H9 (cell line): Measurements from ENCODE around the gene RNF111. TPM values are rescaled to one million over a fixed set of nuclear protein-coding genes. Genes with fewer than 3 reads are reported as not detected.

Experiments
- DNase-seq: peaks from one replicate; pipeline ENCODE4 v3.0.0-alpha.2; 2017
- H2AFZ ChIP-seq: one replicate; pipeline ENCODE4 v1.6.1; 2013; ENCODE audit warnings: mild to moderate bottlenecking, low read length, control low read depth, moderate library complexity
- H2AK5ac ChIP-seq: 2 replicates; pipeline ENCODE4 v1.6.1; 2013; ENCODE audit warnings: low read length, control low read depth, mixed read lengths; ENCODE audit not compliant: insufficient read length
- H2BK120ac ChIP-seq: one replicate; pipeline ENCODE4 v1.6.1; 2013; ENCODE audit warnings: low read depth, mild to moderate bottlenecking, low read length, control low read depth, inconsistent platforms; ENCODE audit not compliant: poor library complexity, severe bottlenecking
- H2BK12ac ChIP-seq: 2 replicates; pipeline ENCODE4 v1.6.1; 2013; ENCODE audit warnings: low read length, control low read depth, mixed read lengths, low read depth; ENCODE audit not compliant: insufficient read length
- H2BK15ac ChIP-seq: 2 replicates; pipeline ENCODE4 v1.6.1; 2013; ENCODE audit warnings: low read depth, low read length, control low read depth
- H2BK20ac ChIP-seq: one replicate; pipeline ENCODE4 v1.6.1; 2013; ENCODE audit warnings: low read depth, mild to moderate bottlenecking, low read length, control low read depth, inconsistent platforms; ENCODE audit not compliant: poor library complexity, severe bottlenecking
- H2BK5ac ChIP-seq: 2 replicates; pipeline ENCODE4 v1.6.1; 2013; ENCODE audit warnings: low read length, control low read depth, mixed read lengths; ENCODE audit not compliant: insufficient read length
- H3K14ac ChIP-seq: 2 replicates; pipeline ENCODE4 v1.6.1; 2013; ENCODE audit warnings: low read length, control low read depth; ENCODE audit not compliant: insufficient read depth
- H3K18ac ChIP-seq: 2 replicates; pipeline ENCODE4 v1.6.1; 2013; ENCODE audit warnings: low read depth, mild to moderate bottlenecking, mixed read lengths, low read length, control low read depth; ENCODE audit not compliant: insufficient read length
- H3K23ac ChIP-seq: 2 replicates; pipeline ENCODE4 v1.6.1; 2013; ENCODE audit warnings: low read length, control low read depth, mixed read lengths, low read depth; ENCODE audit not compliant: insufficient read length
- H3K23me2 ChIP-seq: 2 replicates; pipeline ENCODE4 v1.6.1; 2013; ENCODE audit warnings: low read depth, mild to moderate bottlenecking, mixed read lengths, low read length, control low read depth; ENCODE audit not compliant: insufficient read length, poor library complexity, severe bottlenecking
- H3K27ac ChIP-seq: 2 replicates; pipeline ENCODE4 v1.5.1; 2013; ENCODE audit warnings: low read length, control low read depth, mixed read lengths, low read depth; ENCODE audit not compliant: insufficient read length
- H3K27me3 ChIP-seq: 2 replicates; pipeline ENCODE4 v1.6.1; 2013; ENCODE audit warnings: low read length, control low read depth, inconsistent platforms; ENCODE audit not compliant: insufficient read depth
- H3K4ac ChIP-seq: 2 replicates; pipeline ENCODE4 v1.6.1; 2013; ENCODE audit warnings: low read depth, mild to moderate bottlenecking, control low read depth, inconsistent platforms, low read length, moderate library complexity
- H3K4me1 ChIP-seq: 2 replicates; pipeline ENCODE4 v1.6.1; 2013; ENCODE audit warnings: low read length, control low read depth, inconsistent platforms; ENCODE audit not compliant: insufficient read depth
- H3K4me2 ChIP-seq: 2 replicates; pipeline ENCODE4 v1.6.1; 2013; ENCODE audit warnings: low read length, control low read depth, mixed read lengths; ENCODE audit not compliant: insufficient read length, insufficient read depth
- H3K56ac ChIP-seq: 2 replicates; pipeline ENCODE4 v1.6.1; 2013; ENCODE audit warnings: low read depth, mild to moderate bottlenecking, mixed read lengths, low read length, control low read depth; ENCODE audit not compliant: insufficient read length
- H3K79me1 ChIP-seq: 2 replicates; pipeline ENCODE4 v1.6.1; 2013; ENCODE audit warnings: low read depth, mild to moderate bottlenecking, moderate library complexity, low read length, control low read depth, inconsistent platforms; ENCODE audit not compliant: insufficient read depth, poor library complexity, severe bottlenecking
- H3K79me2 ChIP-seq: 2 replicates; pipeline ENCODE4 v1.6.1; 2013; ENCODE audit warnings: low read length, control low read depth, inconsistent platforms; ENCODE audit not compliant: insufficient read depth
- H3K9ac ChIP-seq: 2 replicates; pipeline ENCODE4 v1.6.1; 2013; ENCODE audit warnings: low read length, control low read depth, mixed read lengths; ENCODE audit not compliant: insufficient read length; ENCODE audit errors: extremely low read depth
- H3K9me3 ChIP-seq: one replicate; pipeline ENCODE4 v1.6.1; 2013; ENCODE audit warnings: low read depth, low read length, inconsistent platforms; ENCODE audit not compliant: control insufficient read depth
- H3T11ph ChIP-seq: one replicate; pipeline ENCODE4 v1.6.1; 2013; ENCODE audit warnings: mild to moderate bottlenecking, low read length, control low read depth, inconsistent platforms
- H4K20me1 ChIP-seq: one replicate; pipeline ENCODE4 v1.6.1; 2013; ENCODE audit not compliant: control insufficient read depth, insufficient read length, insufficient read depth
- H4K5ac ChIP-seq: 2 replicates; pipeline ENCODE4 v1.6.1; 2013; ENCODE audit warnings: low read depth, mild to moderate bottlenecking, mixed read lengths, low read length, control low read depth; ENCODE audit not compliant: insufficient read length
- H4K8ac ChIP-seq: replicated peaks from 2 replicates; pipeline ENCODE4 v1.6.1; 2013; ENCODE audit warnings: low read length, control low read depth, mixed read lengths, low read depth; ENCODE audit not compliant: insufficient read length
- H4K91ac ChIP-seq: 2 replicates; pipeline ENCODE4 v1.6.1; 2013; ENCODE audit warnings: low read depth, mild to moderate bottlenecking, moderate library complexity, mixed read lengths, low read length, control low read depth; ENCODE audit not compliant: insufficient read length
- H3K27ac Mint-ChIP-seq, 3 experiments: 2 replicates in 2 of 3; 3 replicates in 1 of 3; pipeline ENCODE4 v1.8.0; 2020 to 2021; ENCODE audit warnings: mixed read lengths in 3 of 3, mild to moderate bottlenecking in 1 of 3, moderate library complexity in 1 of 3
- H3K27me3 Mint-ChIP-seq: 2 replicates; pipeline ENCODE4 v1.8.0; 2021; ENCODE audit warnings: low read depth, mild to moderate bottlenecking, moderate library complexity, mixed read lengths
- H3K36me3 Mint-ChIP-seq, 3 experiments: 2 replicates in 2 of 3; 3 replicates in 1 of 3; pipeline ENCODE4 v1.8.0; 2020 to 2021; ENCODE audit warnings: low read depth in 3 of 3, mixed read lengths in 3 of 3; ENCODE audit not compliant: insufficient read depth in 1 of 3
- H3K4me1 Mint-ChIP-seq, 2 experiments: 2 replicates each; pipeline ENCODE4 v1.8.0; 2020; ENCODE audit warnings: mixed read lengths in 2 of 2
- H3K4me3 Mint-ChIP-seq, 2 experiments: 2 replicates in 1 of 2; 3 replicates in 1 of 2; pipeline ENCODE4 v1.8.0; 2020 to 2021; ENCODE audit warnings: mild to moderate bottlenecking in 2 of 2, mixed read lengths in 2 of 2, moderate library complexity in 1 of 2
- H3K9me3 Mint-ChIP-seq, 2 experiments: 2 replicates in 1 of 2; 3 replicates in 1 of 2; pipeline ENCODE4 v1.8.0; 2020; ENCODE audit warnings: mild to moderate bottlenecking in 2 of 2, mixed read lengths in 2 of 2, moderate library complexity in 1 of 2
- WGBS: extraction: QIAGEN DNeasy Blood & Tissue Kit; methylation state at CpG from one replicate; pipeline ENCODE4 v1.1.7; 2013; ENCODE audit warnings: missing lambda C conversion rate, low lambda C conversion rate, mixed read lengths; ENCODE audit not compliant: insufficient read length; ENCODE audit errors: extremely low coverage; 5-methylcytosine and 5-hydroxymethylcytosine counted together
- total RNA-seq: library from RNA; stranded (reverse); gene quantifications from 2 replicates; pipeline ENCODE4 v1.2.1, GENCODE V29; 2021
- TF ChIP-seq, protein P1 (sequence below): fragments of 200-600 bp; sonication (generic); conservative IDR thresholded peaks from 3 replicates; pipeline ENCODE4 v1.8.0; 2021; ENCODE audit warnings: antibody characterized with exemption, mild to moderate bottlenecking

The RNF111 gene
- total RNA-seq, 1 experiment from 2014 or later, result 28.0 TPM

DNA sequence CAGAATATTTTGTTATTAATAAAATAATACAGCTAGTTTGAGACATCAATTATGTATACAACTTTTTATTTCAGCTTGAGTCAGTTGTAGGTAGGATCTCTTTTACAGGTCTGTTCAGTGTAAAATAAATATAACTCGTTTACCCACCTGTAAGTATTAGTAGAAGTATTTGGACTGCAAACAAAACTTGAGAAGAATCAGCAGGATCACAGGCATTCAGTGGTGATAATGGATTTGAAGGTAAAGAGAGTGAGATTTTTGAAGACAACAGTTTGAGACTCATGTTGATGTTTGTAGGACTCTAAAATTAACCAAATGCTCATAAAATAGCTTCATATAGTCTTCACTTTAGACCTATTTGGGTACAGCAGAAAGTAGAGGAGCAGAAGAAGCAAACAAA lies 82.0 kb downstream of the RNF111 start:
- Mint-ChIP-seq H3K27ac (no peak overlapping the region), H3K4me3 (no peak overlapping the region), H3K36me3 (peaks cover 42 to 70% (median 58%) of the 10 kb centered on the region in 3 experiments), H3K9me3 (peaks cover 4 to 5% of the 10 kb centered on the region in 2 experiments; a peak in 3 of 5 replicates), H3K27me3 (no peaks in the 10 kb centered on the region), H3K4me1 (no peaks in the 10 kb centered on the region)
- no peak overlapping the region for H2BK15ac ChIP-seq
- no peak for DNase-seq
- no peak overlapping the region for H2BK5ac ChIP-seq
- no peak overlapping the region for H2AK5ac ChIP-seq
- no peak overlapping the region for H3K4ac ChIP-seq
- H2BK120ac ChIP-seq, result no peak overlapping the region
- H2BK20ac ChIP-seq, result no peak overlapping the region
- no peak overlapping the region for H4K8ac ChIP-seq
- no peak overlapping the region for H2BK12ac ChIP-seq
- TF ChIP-seq, protein P1, sequence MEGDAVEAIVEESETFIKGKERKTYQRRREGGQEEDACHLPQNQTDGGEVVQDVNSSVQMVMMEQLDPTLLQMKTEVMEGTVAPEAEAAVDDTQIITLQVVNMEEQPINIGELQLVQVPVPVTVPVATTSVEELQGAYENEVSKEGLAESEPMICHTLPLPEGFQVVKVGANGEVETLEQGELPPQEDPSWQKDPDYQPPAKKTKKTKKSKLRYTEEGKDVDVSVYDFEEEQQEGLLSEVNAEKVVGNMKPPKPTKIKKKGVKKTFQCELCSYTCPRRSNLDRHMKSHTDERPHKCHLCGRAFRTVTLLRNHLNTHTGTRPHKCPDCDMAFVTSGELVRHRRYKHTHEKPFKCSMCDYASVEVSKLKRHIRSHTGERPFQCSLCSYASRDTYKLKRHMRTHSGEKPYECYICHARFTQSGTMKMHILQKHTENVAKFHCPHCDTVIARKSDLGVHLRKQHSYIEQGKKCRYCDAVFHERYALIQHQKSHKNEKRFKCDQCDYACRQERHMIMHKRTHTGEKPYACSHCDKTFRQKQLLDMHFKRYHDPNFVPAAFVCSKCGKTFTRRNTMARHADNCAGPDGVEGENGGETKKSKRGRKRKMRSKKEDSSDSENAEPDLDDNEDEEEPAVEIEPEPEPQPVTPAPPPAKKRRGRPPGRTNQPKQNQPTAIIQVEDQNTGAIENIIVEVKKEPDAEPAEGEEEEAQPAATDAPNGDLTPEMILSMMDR, result no peak
- H4K20me1 ChIP-seq, result no peaks in the 10 kb centered on the region
- H3K18ac ChIP-seq, result no peak overlapping the region
- no peaks in the 10 kb centered on the region for H3K27me3 ChIP-seq
- no peaks in the 10 kb centered on the region for H3K79me2 ChIP-seq
- H3K23me2 ChIP-seq, result no peaks in the 10 kb centered on the region
- H2AFZ ChIP-seq, result no peak overlapping the region
- no peak overlapping the region for H3K9ac ChIP-seq
- H3K9me3 ChIP-seq, result no peaks in the 10 kb centered on the region
- H4K5ac ChIP-seq, result no peak overlapping the region
- H3K56ac ChIP-seq, result no peak overlapping the region
- H3K79me1 ChIP-seq, result no peaks in the 10 kb centered on the region
- no CpG with 5 or more reads among the region's 1 CpG for WGBS
- no peak overlapping the region for H3T11ph ChIP-seq
- no peak overlapping the region for H3K14ac ChIP-seq
- no peak overlapping the region for H4K91ac ChIP-seq
- no peak overlapping the region for H3K27ac ChIP-seq
- no peaks in the 10 kb centered on the region for H3K4me1 ChIP-seq
- no peak overlapping the region for H3K23ac ChIP-seq
- H3K4me2 ChIP-seq, result no peak overlapping the region
